Measurements from ENCODE around the gene PRKCZ. TPM values are rescaled to one million over a fixed set of nuclear protein-coding genes. Genes with fewer than 3 reads are reported as not detected.

PRKCZ gene
- total and polyA plus RNA-seq, 2 of the 4 experiments (the other 2 are of a cell fraction), result 2.0 to 3.5 TPM

DNA sequence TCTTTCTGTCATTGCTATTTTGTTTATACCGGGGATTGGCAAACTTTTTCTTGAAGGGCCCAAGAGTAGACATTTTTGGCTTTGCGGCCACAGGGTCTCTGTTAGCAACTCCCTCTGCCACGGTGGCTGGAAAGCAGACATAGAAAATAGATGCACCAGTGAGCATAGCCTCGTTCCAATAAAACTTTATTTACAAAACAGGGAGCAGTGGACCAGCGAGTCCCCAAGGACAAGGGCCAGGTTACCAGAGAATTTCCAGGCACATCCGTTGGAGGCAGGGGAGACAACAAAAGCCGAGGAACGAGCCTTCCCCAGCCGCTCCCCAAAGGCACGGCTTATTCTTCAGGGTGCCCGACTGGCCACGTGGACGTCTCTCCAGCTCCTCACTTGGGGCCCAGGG is 117.9 kb downstream of the PRKCZ start:
- Histone ChIP-seq H3K18ac (ENCODE audit: low read depth, low read length) (no peak overlapping the region), H2AFZ (replicated peaks; ENCODE audit: low read length, poor library complexity) (no peak overlapping the region), H3K4me3 (ENCODE audit: insufficient read depth, low read depth, low read length) (no peak overlapping the region), H2AK5ac (ENCODE audit: low read depth, low read length) (no peak overlapping the region), H3K9me3 (ENCODE audit: control insufficient read depth, insufficient read depth, low read length) (peaks cover 4% of the 10 kb centered on the region; the same call in 1 of the 2 replicates), H4K20me1 (ENCODE audit: insufficient read depth, low read length) (no peaks in the 10 kb centered on the region), H2BK15ac (ENCODE audit: low read depth, low read length) (no peak overlapping the region), H4K5ac (ENCODE audit: low read depth, low read length) (no peak overlapping the region), H3K27me3 (ENCODE audit: control insufficient read depth, insufficient read depth, low read length) (peaks cover 9% of the 10 kb centered on the region; the same call in 1 of the 2 replicates), H3K27ac (ENCODE audit: insufficient read depth, low read length) (no peak overlapping the region), H3K9me1 (ENCODE audit: insufficient read depth, low read length) (no peaks in the 10 kb centered on the region), H3K14ac (replicated peaks; ENCODE audit: low read depth, low read length) (no peak overlapping the region), H2BK120ac (ENCODE audit: low read depth, low read length) (no peak overlapping the region), H2BK5ac (ENCODE audit: low read depth, low read length, poor library complexity, severe bottlenecking) (no peak overlapping the region), H3K79me1 (ENCODE audit: low read depth in 1 of 2, low read length in 2 of 2) (no peaks in the 10 kb centered on the region), H3K56ac (ENCODE audit: extremely low read depth, insufficient read depth, low read length) (no peak overlapping the region), H3K4me2 (ENCODE audit: low read depth, low read length) (no peak overlapping the region), H3K4ac (ENCODE audit: low read depth, low read length) (no peak overlapping the region), H4K8ac (ENCODE audit: low read depth in 2 of 2, low read length in 2 of 2) (no peak overlapping the region), H4K91ac (ENCODE audit: insufficient read depth, low read depth, low read length) (no peak overlapping the region), H3K9ac (ENCODE audit: low read depth, low read length) (no peak overlapping the region), H3K4me1 (ENCODE audit: control insufficient read depth, insufficient read depth, low read length) (peaks cover 3% of the 10 kb centered on the region), H2BK20ac (ENCODE audit: low read depth, low read length) (no peak overlapping the region), H3K23ac (ENCODE audit: low read depth, low read length) (no peak overlapping the region), H2AK9ac (replicated peaks; ENCODE audit: low read depth, low read length, poor library complexity) (no peak overlapping the region), H3K36me3 (ENCODE audit: control insufficient read depth, insufficient read depth, low read length) (no peaks in the 10 kb centered on the region)
- ChIA-PET CTCF (no interaction called here), POLR2A (ENCODE audit: unreplicated experiment) (no interaction called here)
- 87% methylated on average over 7 of the region's 13 CpGs; no CpG with 5 or more reads in 1 of the 2 experiments for WGBS, 2 experiments (ENCODE audit: extremely low coverage in 2 of 2, insufficient read length in 1 of 2)
- in situ Hi-C loops (cut with MboI; ENCODE audit: low sequenced_read_pairs), result no loop called here
- ATAC-seq (ENCODE audit: low read depth) (no peak), DNase-seq (no peak)
- dilution Hi-C loops (cut with HindIII; ENCODE audit: low sequenced_read_pairs, unreplicated experiment), result no loop called here
- BruUV-seq (replicated peaks), result no TSS peak
- intact Hi-C loops (cut with micrococcal nuclease), result no loop called here
- TF ChIP-seq BHLHE40 (IDR thresholded peaks at IDR 0.05; ENCODE audit: low read depth, low read length), result no peak
- TF ChIP-seq MXI1 (IDR thresholded peaks at IDR 0.05; ENCODE audit: borderline replicate concordance, low read depth, low read length), result no peak
- TF ChIP-seq FOS (IDR thresholded peaks at IDR 0.05; ENCODE audit: low read depth, low read length), result no peak
- no peak for TF ChIP-seq SMC3 (IDR thresholded peaks at IDR 0.05; ENCODE audit: low read depth, low read length)
- no peak for TF ChIP-seq CEBPB (IDR thresholded peaks at IDR 0.05; ENCODE audit: low read depth, low read length)
- no peak for TF ChIP-seq RFX5 (IDR thresholded peaks at IDR 0.05; ENCODE audit: low read depth, low read length)
- TF ChIP-seq MAZ (IDR thresholded peaks at IDR 0.05; ENCODE audit: borderline replicate concordance, low read depth, low read length), result no peak
- TF ChIP-seq RCOR1 (IDR thresholded peaks at IDR 0.05; ENCODE audit: insufficient replicate concordance, low read length), result no peak
- TF ChIP-seq RAD21 (IDR thresholded peaks at IDR 0.05; ENCODE audit: low read length), result no peak
- TF ChIP-seq POLR2A (IDR thresholded peaks at IDR 0.05; ENCODE audit: low read depth, low read length), result no peak
- no peak for TF ChIP-seq CHD1 (IDR thresholded peaks at IDR 0.05; ENCODE audit: low read depth, low read length)
- no peak for TF ChIP-seq NFE2L2 (IDR thresholded peaks at IDR 0.05; ENCODE audit: low read depth, low read length)
